ENCODE results near the gene LRRC31.

- TF ChIP-seq POLR2A (IDR thresholded peaks at IDR 0.05) (no peak), CTCF (IDR thresholded peaks at IDR 0.05) (no peak)
Observed at GRCh38 chr3:169879013-169879557, 9.3 kb upstream of the LRRC31 start.
